Large intestine (tissue), 3 donors: ENCODE measurements around the gene ST3GAL6. TPM values are rescaled to one million over a fixed set of nuclear protein-coding genes. Genes with fewer than 3 reads are reported as not detected.

Source experiments
- DNase-seq, 2 donors: peaks; one replicate each; pipeline versions ENCODE4 v3.0.0 to v3.0.0-alpha.2; 2013
- H3K27ac ChIP-seq: one replicate; pipeline ENCODE4 v1.5.1; 2013; ENCODE audit warnings: low read length
- H3K27me3 ChIP-seq: 2 replicates; pipeline ENCODE4 v1.6.1; 2013; ENCODE audit warnings: low read length; ENCODE audit not compliant: control insufficient read depth, insufficient read depth
- H3K36me3 ChIP-seq: 2 replicates; pipeline ENCODE4 v1.6.1; 2013; ENCODE audit warnings: low read length; ENCODE audit not compliant: control insufficient read depth, insufficient read depth
- H3K4me1 ChIP-seq: one replicate; pipeline ENCODE4 v1.6.1; 2013; ENCODE audit warnings: low read length; ENCODE audit not compliant: control insufficient read depth, insufficient read depth
- H3K4me3 ChIP-seq: one replicate; pipeline ENCODE4 v1.5.1; 2013; ENCODE audit warnings: low read length
- H3K9me3 ChIP-seq: one replicate; pipeline ENCODE4 v1.6.1; 2013; ENCODE audit warnings: mild to moderate bottlenecking, low read depth, low read length, moderate library complexity; ENCODE audit not compliant: control insufficient read depth
- WGBS: methylation state at CpG from one replicate; pipeline ENCODE4 v1.1.5; 2013; ENCODE audit warnings: low lambda C conversion rate; ENCODE audit not compliant: insufficient coverage; 5-methylcytosine and 5-hydroxymethylcytosine counted together
- polyA plus RNA-seq: library from polyadenylated mRNA; unstranded; fragments of 120-200 nt; gene quantifications from one replicate; pipeline ENCODE4 v1.2.1, GENCODE V29; 2013

Gene ST3GAL6
- polyA plus RNA-seq, 1 donor: 7.7 TPM

GRCh38 chr3:98730338-98730737 lies 32.8 kb upstream of the ST3GAL6 start:
- no peak for DNase-seq
- Histone ChIP-seq H3K36me3 (no peaks in the 10 kb centered on the region), H3K27ac (no peak overlapping the region), H3K4me3 (no peak overlapping the region), H3K27me3 (peaks cover 8% of the 10 kb centered on the region), H3K4me1 (peaks cover 2% of the 10 kb centered on the region), H3K9me3 (no peaks in the 10 kb centered on the region)
- no CpG with 5 or more reads among the region's 1 CpG for WGBS

- no CpG with 5 or more reads among the region's 19 CpGs for WGBS
- H3K27me3 ChIP-seq: peaks cover 8% of the 10 kb centered on the region
- H3K9me3 ChIP-seq: no peaks in the 10 kb centered on the region
- no peak overlapping the region for H3K27ac ChIP-seq
- no peak for DNase-seq
- peaks cover 2% of the 10 kb centered on the region for H3K4me1 ChIP-seq
- H3K4me3 ChIP-seq: no peak overlapping the region
- no peaks in the 10 kb centered on the region for H3K36me3 ChIP-seq
These were observed 32.1 kb upstream of the ST3GAL6 start for GRCh38 chr3:98730886-98731537.

GRCh38 chr3:98731720-98732285 lies 31.3 kb upstream of the ST3GAL6 start:
- H3K4me1 ChIP-seq: peaks cover 2% of the 10 kb centered on the region
- peak overlapping the region; percentile 73 for H3K4me3 ChIP-seq
- H3K36me3 ChIP-seq: no peaks in the 10 kb centered on the region
- WGBS: no CpG with 5 or more reads among the region's 12 CpGs
- H3K27ac ChIP-seq: peak overlapping the region; percentile 65
- H3K9me3 ChIP-seq: no peaks in the 10 kb centered on the region
- DNase-seq: peak; percentile 48 to 68
- peaks cover 8% of the 10 kb centered on the region for H3K27me3 ChIP-seq

- Histone ChIP-seq H3K36me3 (no peaks in the 10 kb centered on the region), H3K27ac (peak overlapping the region; percentile 65), H3K4me1 (peaks cover 2% of the 10 kb centered on the region), H3K27me3 (peaks cover 8% of the 10 kb centered on the region), H3K9me3 (no peaks in the 10 kb centered on the region), H3K4me3 (peak overlapping the region; percentile 73)
- WGBS: no CpG with 5 or more reads among the region's 77 CpGs
- DNase-seq: peak; percentile 21 to 64
These were observed 30.7 kb upstream of the ST3GAL6 start for GRCh38 chr3:98732286-98733052.

DNA sequence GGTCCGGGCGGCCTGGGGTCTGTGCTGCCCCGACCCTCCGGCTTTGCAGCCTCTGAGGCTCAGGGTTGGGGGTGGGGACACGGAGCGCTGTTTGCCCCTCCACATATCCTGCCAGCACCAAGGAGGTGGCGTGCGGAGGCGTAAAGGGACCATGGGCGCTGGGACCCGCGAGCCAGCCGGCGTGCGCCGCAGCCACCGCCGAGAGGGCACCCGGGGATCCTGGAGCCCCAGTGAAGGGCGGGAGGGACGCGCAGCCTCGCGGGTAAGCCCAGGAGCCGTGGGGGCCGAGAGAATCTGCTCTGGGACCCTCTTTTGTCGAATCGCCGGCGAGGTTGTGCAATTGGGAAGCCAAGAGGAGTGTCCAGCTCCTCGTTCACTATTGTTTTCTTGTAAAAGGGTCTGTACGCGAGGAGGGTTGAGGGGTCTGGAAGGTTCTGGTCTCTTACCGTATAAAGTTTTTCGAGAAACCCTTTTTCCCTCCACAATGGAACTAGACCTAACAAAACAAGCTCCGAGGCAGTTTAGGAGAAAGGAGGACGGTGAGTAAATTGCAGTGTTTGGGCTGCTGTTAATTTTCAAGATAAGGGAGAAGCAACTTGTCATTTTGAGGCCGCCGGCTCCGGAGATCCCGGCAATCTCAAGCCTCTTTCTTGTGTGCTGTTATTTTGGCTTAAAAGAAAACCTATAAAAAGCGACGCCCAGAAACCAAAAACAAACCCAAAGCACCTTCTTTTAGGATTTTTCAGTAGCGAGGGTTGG lies 29.9 kb upstream of the ST3GAL6 start:
- H3K9me3 ChIP-seq: no peaks in the 10 kb centered on the region
- peaks cover 2% of the 10 kb centered on the region for H3K4me1 ChIP-seq
- peaks cover 8% of the 10 kb centered on the region for H3K27me3 ChIP-seq
- no peaks in the 10 kb centered on the region for H3K36me3 ChIP-seq
- DNase-seq: no peak
- H3K27ac ChIP-seq: peak overlapping the region; percentile 65
- peak overlapping the region; percentile 73 for H3K4me3 ChIP-seq
- no CpG with 5 or more reads among the region's 44 CpGs for WGBS

DNA sequence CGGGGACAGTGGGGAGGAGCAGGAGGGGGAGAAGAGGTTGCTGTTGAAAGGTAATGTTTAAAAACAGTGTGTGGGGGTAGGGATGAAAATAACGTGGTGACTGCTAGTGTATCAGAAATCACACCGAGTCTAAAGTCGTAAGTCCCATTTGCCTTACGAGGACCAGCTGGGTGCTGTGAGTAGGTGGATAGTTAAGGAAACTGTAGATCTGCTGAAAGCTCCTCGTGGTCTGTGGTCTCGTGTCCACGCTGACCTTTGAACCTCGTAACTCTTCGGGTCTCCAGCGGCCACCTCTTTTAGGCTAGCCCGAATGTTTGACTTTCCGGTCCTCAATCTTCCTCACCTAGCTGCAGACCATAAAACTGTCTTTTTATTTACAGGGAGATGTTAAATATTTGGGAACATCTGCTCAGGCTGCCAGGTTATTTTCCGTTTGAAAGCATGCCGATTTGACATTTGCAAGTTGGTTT lies 29.3 kb upstream of the ST3GAL6 start:
- peak; percentile 35 to 63 for DNase-seq
- peaks cover 8% of the 10 kb centered on the region for H3K27me3 ChIP-seq
- H3K4me3 ChIP-seq: peak overlapping the region; percentile 73
- peaks cover 2% of the 10 kb centered on the region for H3K4me1 ChIP-seq
- no peaks in the 10 kb centered on the region for H3K36me3 ChIP-seq
- no peaks in the 10 kb centered on the region for H3K9me3 ChIP-seq
- no peak overlapping the region for H3K27ac ChIP-seq
- WGBS: no CpG with 5 or more reads among the region's 15 CpGs

GRCh38 chr3:98734306-98734705 lies 28.8 kb upstream of the ST3GAL6 start:
- Histone ChIP-seq H3K27me3 (peaks cover 8% of the 10 kb centered on the region), H3K36me3 (no peaks in the 10 kb centered on the region), H3K9me3 (no peaks in the 10 kb centered on the region), H3K4me3 (peak overlapping the region; percentile 73), H3K4me1 (peaks cover 2% of the 10 kb centered on the region), H3K27ac (no peak overlapping the region)
- no CpG with 5 or more reads among the region's 4 CpGs for WGBS
- DNase-seq: no peak

GRCh38 chr3:98734735-98735134 lies 28.4 kb upstream of the ST3GAL6 start:
- H3K27me3 ChIP-seq: peaks cover 8% of the 10 kb centered on the region
- H3K36me3 ChIP-seq: no peaks in the 10 kb centered on the region
- no CpG with 5 or more reads among the region's 4 CpGs for WGBS
- peaks cover 2% of the 10 kb centered on the region for H3K4me1 ChIP-seq
- no peak for DNase-seq
- H3K9me3 ChIP-seq: no peaks in the 10 kb centered on the region
- H3K4me3 ChIP-seq: no peak overlapping the region
- no peak overlapping the region for H3K27ac ChIP-seq

GRCh38 chr3:98735296-98735695 lies 27.8 kb upstream of the ST3GAL6 start:
- Histone ChIP-seq H3K4me3 (no peak overlapping the region), H3K27ac (no peak overlapping the region)
- 100% methylated on average over 2 of the region's 2 CpGs for WGBS

GRCh38 chr3:98735761-98736269 lies 27.3 kb upstream of the ST3GAL6 start:
- H3K27ac ChIP-seq: no peak overlapping the region
- WGBS: no CpG with 5 or more reads among the region's 1 CpG
- H3K27me3 ChIP-seq: peaks cover 8% of the 10 kb centered on the region
- no peak for DNase-seq
- peaks cover 4% of the 10 kb centered on the region for H3K4me1 ChIP-seq
- no peaks in the 10 kb centered on the region for H3K36me3 ChIP-seq
- no peak overlapping the region for H3K4me3 ChIP-seq
- no peaks in the 10 kb centered on the region for H3K9me3 ChIP-seq

More at GRCh38 chr3:98735296-98735695, 27.8 kb upstream of the ST3GAL6 start:
- Histone ChIP-seq H3K36me3 (no peaks in the 10 kb centered on the region), H3K9me3 (no peaks in the 10 kb centered on the region), H3K4me1 (peaks cover 4% of the 10 kb centered on the region), H3K27me3 (peaks cover 8% of the 10 kb centered on the region)
- DNase-seq: no peak
